Bronchial epithelial cell (primary cell): ENCODE data around the gene TBP. TPM values are rescaled to one million over a fixed set of nuclear protein-coding genes. Genes with fewer than 3 reads are reported as not detected.

Source experiments
- DNase-seq: peaks from one replicate; pipeline ENCODE4 v3.0.0-alpha.2; 2010; ENCODE audit warnings: low read depth
- FAIRE-seq: peaks from 2 replicates; lab custom pipeline; 2011; peaks lifted over from hg19 to GRCh38; lab: Jason Lieb, UNC
- H3K27me3 ChIP-seq: 2 replicates; pipeline ENCODE4 v1.5.1; 2011; ENCODE audit warnings: low read length; ENCODE audit not compliant: control insufficient read depth, insufficient read depth
- H3K36me3 ChIP-seq: 2 replicates; pipeline ENCODE4 v1.5.1; 2011; ENCODE audit warnings: low read length; ENCODE audit not compliant: control insufficient read depth, insufficient read depth
- H3K4me3 ChIP-seq: 2 replicates; pipeline ENCODE4 v1.5.1; 2011; ENCODE audit warnings: mild to moderate bottlenecking, low read depth, low read length, control low read depth
- total RNA-seq: library from RNA; depleted of rRNA; stranded (reverse); fragments of >200 nt; gene quantifications from 2 replicates; pipeline ENCODE4 v1.2.1, GENCODE V29; 2014
- TF ChIP-seq, protein P1 (sequence below): IDR thresholded peaks from 2 replicates; pipeline ENCODE4 v1.5.1; 2011; ENCODE audit warnings: mild to moderate bottlenecking, moderate library complexity, low read length, control low read depth, inconsistent platforms; ENCODE audit not compliant: insufficient read depth, severe bottlenecking

The TBP gene
- total RNA-seq, 1 donor from 2014 or later: 7.4 TPM

DNA sequence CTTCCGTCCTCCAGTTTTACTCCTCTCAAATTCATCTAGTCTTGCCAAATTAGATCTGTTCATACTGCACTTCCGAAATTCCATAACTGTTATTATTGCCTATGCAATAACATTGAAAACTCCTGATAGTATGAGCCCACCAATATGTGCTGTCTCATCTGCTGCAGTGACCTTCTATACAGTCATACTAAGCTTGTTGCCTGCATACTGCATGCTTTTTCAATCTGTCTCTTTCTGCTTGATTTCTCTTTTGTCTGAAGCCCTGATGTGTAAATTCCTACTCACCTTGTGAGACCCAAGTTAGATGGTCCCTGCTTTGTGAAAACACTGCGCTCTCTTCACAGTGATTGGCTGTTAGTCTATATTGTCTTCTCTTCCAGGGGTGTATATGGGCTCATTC is 1.1 kb downstream of the TBP start:
- Histone ChIP-seq H3K36me3 (peaks cover 2% of the 10 kb centered on the region), H3K4me3 (peak overlapping the region; percentile 92), H3K27me3 (no peaks in the 10 kb centered on the region)
- FAIRE-seq (no peak), DNase-seq (no peak)
- TF ChIP-seq, protein P1, sequence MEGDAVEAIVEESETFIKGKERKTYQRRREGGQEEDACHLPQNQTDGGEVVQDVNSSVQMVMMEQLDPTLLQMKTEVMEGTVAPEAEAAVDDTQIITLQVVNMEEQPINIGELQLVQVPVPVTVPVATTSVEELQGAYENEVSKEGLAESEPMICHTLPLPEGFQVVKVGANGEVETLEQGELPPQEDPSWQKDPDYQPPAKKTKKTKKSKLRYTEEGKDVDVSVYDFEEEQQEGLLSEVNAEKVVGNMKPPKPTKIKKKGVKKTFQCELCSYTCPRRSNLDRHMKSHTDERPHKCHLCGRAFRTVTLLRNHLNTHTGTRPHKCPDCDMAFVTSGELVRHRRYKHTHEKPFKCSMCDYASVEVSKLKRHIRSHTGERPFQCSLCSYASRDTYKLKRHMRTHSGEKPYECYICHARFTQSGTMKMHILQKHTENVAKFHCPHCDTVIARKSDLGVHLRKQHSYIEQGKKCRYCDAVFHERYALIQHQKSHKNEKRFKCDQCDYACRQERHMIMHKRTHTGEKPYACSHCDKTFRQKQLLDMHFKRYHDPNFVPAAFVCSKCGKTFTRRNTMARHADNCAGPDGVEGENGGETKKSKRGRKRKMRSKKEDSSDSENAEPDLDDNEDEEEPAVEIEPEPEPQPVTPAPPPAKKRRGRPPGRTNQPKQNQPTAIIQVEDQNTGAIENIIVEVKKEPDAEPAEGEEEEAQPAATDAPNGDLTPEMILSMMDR: no peak

DNA sequence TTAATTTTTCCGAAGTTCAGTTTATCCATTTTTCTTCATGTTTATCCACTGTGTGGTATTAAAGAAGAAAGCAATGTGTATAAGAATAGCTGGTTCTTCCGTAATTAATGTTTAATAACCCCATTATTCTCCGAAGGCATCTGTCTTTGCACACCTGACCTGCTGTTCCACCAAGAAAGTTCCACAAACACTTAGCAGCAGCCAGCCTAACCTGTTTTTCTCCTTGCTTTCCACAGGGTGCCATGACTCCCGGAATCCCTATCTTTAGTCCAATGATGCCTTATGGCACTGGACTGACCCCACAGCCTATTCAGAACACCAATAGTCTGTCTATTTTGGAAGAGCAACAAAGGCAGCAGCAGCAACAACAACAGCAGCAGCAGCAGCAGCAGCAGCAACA is 7.4 kb downstream of the TBP start:
- no peak for DNase-seq
- H3K36me3 ChIP-seq: peaks cover 5% of the 10 kb centered on the region
- FAIRE-seq: no peak
- no peak overlapping the region for H3K4me3 ChIP-seq
- TF ChIP-seq, protein P1: no peak
- H3K27me3 ChIP-seq: no peaks in the 10 kb centered on the region

- Histone ChIP-seq H3K4me3 (no peak overlapping the region), H3K36me3 (peaks cover 6% of the 10 kb centered on the region), H3K27me3 (no peaks in the 10 kb centered on the region)
- TF ChIP-seq, protein P1: no peak
- DNase-seq: no peak
- no peak for FAIRE-seq
Observed at GRCh38 chr6:170564936-170565530, 10.9 kb downstream of the TBP start.

GRCh38 chr6:170572704-170573466 is 18.7 kb downstream of the TBP start:
- DNase-seq: no peak
- no peak for FAIRE-seq
- TF ChIP-seq, protein P1: no peak
- peaks cover 11% of the 10 kb centered on the region for H3K36me3 ChIP-seq
- H3K4me3 ChIP-seq: no peak overlapping the region
- no peaks in the 10 kb centered on the region for H3K27me3 ChIP-seq

DNA sequence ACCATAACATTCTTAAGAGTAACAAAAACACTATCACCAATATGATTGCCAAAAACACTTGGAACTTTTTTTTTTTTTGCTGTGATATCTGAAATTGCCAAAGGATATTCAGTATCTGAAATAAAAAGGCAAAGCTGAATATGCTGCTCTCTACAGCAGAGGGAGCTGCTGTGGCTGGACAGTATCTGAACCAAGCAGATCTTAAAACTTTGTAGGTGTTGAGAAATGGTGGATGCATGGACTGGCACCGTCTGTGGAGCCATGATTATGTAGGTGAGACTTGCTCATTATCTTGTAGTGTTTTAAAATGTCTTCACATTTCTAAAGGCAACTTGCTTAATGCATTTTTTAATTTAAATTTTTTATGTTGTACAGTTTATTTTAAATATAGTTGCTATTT is 21.1 kb downstream of the TBP start:
- Histone ChIP-seq H3K4me3 (no peak overlapping the region), H3K27me3 (no peaks in the 10 kb centered on the region), H3K36me3 (peaks cover 9% of the 10 kb centered on the region)
- TF ChIP-seq, protein P1: no peak
- FAIRE-seq (no peak), DNase-seq (peak; percentile 24)
